ENCODE measurements around the gene FASTKD1. TPM values are rescaled to one million over a fixed set of nuclear protein-coding genes. Genes with fewer than 3 reads are reported as not detected.

FASTKD1 gene
- total and polyA plus RNA-seq, 2 donors (not counting 3 experiments of a cell fraction or from before 2014, with no cell fraction given), result 8.9 to 32.2 TPM

DNA sequence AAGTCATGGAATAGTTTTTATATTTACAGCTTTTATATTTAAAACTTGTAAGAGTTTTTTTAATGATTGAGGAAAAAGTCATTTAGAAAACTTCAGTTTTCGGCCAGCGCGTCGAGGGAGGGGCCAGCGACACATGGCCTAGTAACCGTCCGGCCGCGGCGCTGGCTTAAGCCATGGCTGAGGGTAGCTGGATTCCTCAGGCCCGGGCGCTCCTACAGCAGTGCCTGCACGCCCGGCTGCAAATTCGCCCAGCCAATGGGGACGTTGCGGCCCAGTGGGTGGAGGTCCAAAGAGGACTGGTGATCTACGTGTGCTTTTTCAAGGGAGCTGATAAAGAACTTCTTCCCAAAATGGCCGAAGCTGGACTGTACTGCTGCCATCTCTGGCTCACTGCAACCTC lies 69.0 kb downstream of the FASTKD1 start:
- Histone ChIP-seq H3K36me3 (ENCODE audit: control insufficient read depth in 2 of 2, extremely low read depth in 1 of 2, insufficient read depth in 2 of 2, low read length in 2 of 2) (no peaks in the 10 kb centered on the region), H2AFZ (ENCODE audit: low read depth, low read length) (no peak overlapping the region), H3K4me3 (replicated peaks in 1 of 3; ENCODE audit: insufficient read depth in 1 of 3, low read depth in 1 of 3, low read length in 3 of 3) (no peak overlapping the region), H3K9me1 (replicated peaks; ENCODE audit: control insufficient read depth, extremely low read depth, insufficient read depth, low read length) (no peaks in the 10 kb centered on the region), H3K79me2 (ENCODE audit: control insufficient read depth, insufficient read depth, low read length) (no peaks in the 10 kb centered on the region), H3K27ac (ENCODE audit: insufficient read depth, low read depth, low read length) (no peak overlapping the region), H4K20me1 (replicated peaks; ENCODE audit: control insufficient read depth, extremely low read depth, insufficient read depth, low read length) (no peaks in the 10 kb centered on the region), H3K27me3 (ENCODE audit: control insufficient read depth in 2 of 2, insufficient read depth in 2 of 2, low read length in 2 of 2) (no peaks in the 10 kb centered on the region), H3K9me3 (replicated peaks; ENCODE audit: control insufficient read depth, insufficient read depth, low read length) (no peaks in the 10 kb centered on the region), H3K4me2 (ENCODE audit: insufficient read depth, low read length) (no peak overlapping the region), H3K4me1 (ENCODE audit: control insufficient read depth, extremely low read depth, insufficient read depth, low read length) (peaks cover 13% of the 10 kb centered on the region), H3K9ac (replicated peaks; ENCODE audit: extremely low read depth, insufficient read depth, low read length) (no peak overlapping the region)
- ChIA-PET CTCF (no interaction called here), POLR2A (no interaction called here)
- DNase-seq (ENCODE audit: low read depth, low spot score) (no peak), FAIRE-seq (no peak)
- no TSS peak for BruUV-seq (replicated peaks)
- dilution Hi-C loops (cut with MboI; ENCODE audit: extremely low pct_ligation_motif_present, low sequenced_read_pairs), result no loop called here
- intact Hi-C loops (cut with micrococcal nuclease), result no loop called here
- TF ChIP-seq, protein P1, sequence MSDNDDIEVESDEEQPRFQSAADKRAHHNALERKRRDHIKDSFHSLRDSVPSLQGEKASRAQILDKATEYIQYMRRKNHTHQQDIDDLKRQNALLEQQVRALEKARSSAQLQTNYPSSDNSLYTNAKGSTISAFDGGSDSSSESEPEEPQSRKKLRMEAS (IDR thresholded peaks at IDR 0.05; ENCODE audit: insufficient read depth, insufficient read length), result no peak
- TF ChIP-seq EZH2 (IDR thresholded peaks at IDR 0.05; ENCODE audit: borderline replicate concordance, low read depth, low read length, severe bottlenecking) (no peak), MYC (IDR thresholded peaks at IDR 0.05; ENCODE audit: low read depth, low read length) (no peak), JUN (IDR thresholded peaks at IDR 0.05; ENCODE audit: borderline replicate concordance, insufficient read depth, insufficient read length, low read depth) (no peak), POLR2AphosphoS5 (IDR thresholded peaks at IDR 0.05; ENCODE audit: insufficient read depth, low read depth, low read length) (no peak), POLR2A (IDR thresholded peaks at IDR 0.05; ENCODE audit: low read depth, low read length) (no peak), FOS (IDR thresholded peaks at IDR 0.05; ENCODE audit: borderline replicate concordance, insufficient read depth, low read length) (no peak), GATA2 (IDR thresholded peaks at IDR 0.05; ENCODE audit: insufficient read depth, insufficient read length, low read depth, low read length) (no peak)
- TF ChIP-seq, protein P2, sequence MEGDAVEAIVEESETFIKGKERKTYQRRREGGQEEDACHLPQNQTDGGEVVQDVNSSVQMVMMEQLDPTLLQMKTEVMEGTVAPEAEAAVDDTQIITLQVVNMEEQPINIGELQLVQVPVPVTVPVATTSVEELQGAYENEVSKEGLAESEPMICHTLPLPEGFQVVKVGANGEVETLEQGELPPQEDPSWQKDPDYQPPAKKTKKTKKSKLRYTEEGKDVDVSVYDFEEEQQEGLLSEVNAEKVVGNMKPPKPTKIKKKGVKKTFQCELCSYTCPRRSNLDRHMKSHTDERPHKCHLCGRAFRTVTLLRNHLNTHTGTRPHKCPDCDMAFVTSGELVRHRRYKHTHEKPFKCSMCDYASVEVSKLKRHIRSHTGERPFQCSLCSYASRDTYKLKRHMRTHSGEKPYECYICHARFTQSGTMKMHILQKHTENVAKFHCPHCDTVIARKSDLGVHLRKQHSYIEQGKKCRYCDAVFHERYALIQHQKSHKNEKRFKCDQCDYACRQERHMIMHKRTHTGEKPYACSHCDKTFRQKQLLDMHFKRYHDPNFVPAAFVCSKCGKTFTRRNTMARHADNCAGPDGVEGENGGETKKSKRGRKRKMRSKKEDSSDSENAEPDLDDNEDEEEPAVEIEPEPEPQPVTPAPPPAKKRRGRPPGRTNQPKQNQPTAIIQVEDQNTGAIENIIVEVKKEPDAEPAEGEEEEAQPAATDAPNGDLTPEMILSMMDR (IDR thresholded peaks at IDR 0.05; ENCODE audit: extremely low read depth in 1 of 2, insufficient read depth in 1 of 2, low read depth in 1 of 2, low read length in 2 of 2), result no peak
